ENCODE data around the gene ARL6IP1. TPM values are rescaled to one million over a fixed set of nuclear protein-coding genes. Genes with fewer than 3 reads are reported as not detected.

ARL6IP1 gene
- total RNA-seq, 1 experiment from 2014 or later, result 207 TPM

DNA sequence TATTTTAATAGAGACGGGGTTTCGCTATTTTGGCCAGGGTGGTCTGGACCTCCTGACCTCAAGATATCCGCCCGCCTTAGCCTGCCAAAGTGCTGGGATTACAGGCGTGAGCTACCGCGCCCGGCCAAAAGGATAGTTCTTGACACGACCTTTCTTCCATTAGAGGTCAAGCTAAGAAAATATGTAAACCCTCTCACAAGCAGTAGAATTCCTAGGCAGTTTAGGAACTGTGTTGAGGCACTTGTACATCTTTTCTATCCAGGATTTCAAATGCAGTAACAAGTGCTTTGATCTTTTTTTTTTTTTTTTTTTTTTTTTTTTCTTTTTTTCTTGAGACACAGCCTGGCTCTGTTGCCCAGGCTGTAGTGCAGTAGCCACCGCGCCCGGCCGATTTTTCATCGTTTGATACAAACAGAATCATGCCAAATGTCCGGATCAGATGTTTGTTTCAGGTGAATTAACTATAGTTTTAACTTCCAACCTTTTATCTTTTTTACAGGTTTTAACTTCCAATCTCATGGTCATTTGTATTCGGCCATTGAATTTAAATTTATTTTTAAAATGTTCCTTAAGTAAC is 1.5 kb upstream of the ARL6IP1 start:
- Histone ChIP-seq H3K4me1 (peaks cover 16% of the 10 kb centered on the region), H3K27me3 (replicated peaks; ENCODE audit: control insufficient read depth, insufficient read depth, low read length) (no peaks in the 10 kb centered on the region), H3K9me3 (no peaks in the 10 kb centered on the region), H3K36me3 (ENCODE audit: control insufficient read depth, insufficient read depth, low read length) (no peaks in the 10 kb centered on the region), H3K4me3 (ENCODE audit: low read depth, low read length) (no peak overlapping the region)
- Mint-ChIP-seq H3K36me3 (ENCODE audit: insufficient read depth, unreplicated experiment) (peaks cover 57% of the 10 kb centered on the region), H3K27ac (ENCODE audit: unreplicated experiment) (no peak overlapping the region), H3K4me3 (ENCODE audit: unreplicated experiment) (no peak overlapping the region), H3K27me3 (ENCODE audit: insufficient read depth, unreplicated experiment) (peaks cover 2% of the 10 kb centered on the region), H3K4me1 (ENCODE audit: low read depth, unreplicated experiment) (peaks cover 18% of the 10 kb centered on the region), H3K9me3 (ENCODE audit: unreplicated experiment) (no peaks in the 10 kb centered on the region)
- TF ChIP-seq, protein P1, sequence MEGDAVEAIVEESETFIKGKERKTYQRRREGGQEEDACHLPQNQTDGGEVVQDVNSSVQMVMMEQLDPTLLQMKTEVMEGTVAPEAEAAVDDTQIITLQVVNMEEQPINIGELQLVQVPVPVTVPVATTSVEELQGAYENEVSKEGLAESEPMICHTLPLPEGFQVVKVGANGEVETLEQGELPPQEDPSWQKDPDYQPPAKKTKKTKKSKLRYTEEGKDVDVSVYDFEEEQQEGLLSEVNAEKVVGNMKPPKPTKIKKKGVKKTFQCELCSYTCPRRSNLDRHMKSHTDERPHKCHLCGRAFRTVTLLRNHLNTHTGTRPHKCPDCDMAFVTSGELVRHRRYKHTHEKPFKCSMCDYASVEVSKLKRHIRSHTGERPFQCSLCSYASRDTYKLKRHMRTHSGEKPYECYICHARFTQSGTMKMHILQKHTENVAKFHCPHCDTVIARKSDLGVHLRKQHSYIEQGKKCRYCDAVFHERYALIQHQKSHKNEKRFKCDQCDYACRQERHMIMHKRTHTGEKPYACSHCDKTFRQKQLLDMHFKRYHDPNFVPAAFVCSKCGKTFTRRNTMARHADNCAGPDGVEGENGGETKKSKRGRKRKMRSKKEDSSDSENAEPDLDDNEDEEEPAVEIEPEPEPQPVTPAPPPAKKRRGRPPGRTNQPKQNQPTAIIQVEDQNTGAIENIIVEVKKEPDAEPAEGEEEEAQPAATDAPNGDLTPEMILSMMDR (IDR thresholded peaks at IDR 0.05; ENCODE audit: insufficient read depth in 1 of 2, low read depth in 1 of 2, low read length in 1 of 2, severe bottlenecking in 1 of 2, unreplicated experiment in 1 of 2), result no peak
- no peak for DNase-seq
- no TSS peak for BruUV-seq (replicated peaks)
- intact Hi-C loops (cut with micrococcal nuclease; ENCODE audit: unreplicated experiment), result no loop called here
- ChIA-PET POLR2A (interaction anchor here (4.1 kb wide), 1 partner anchor 12 kb away, joined by 105 read pairs; the partner anchor contains the start of gene RPS15A), CTCF (no interaction called here)

DNA sequence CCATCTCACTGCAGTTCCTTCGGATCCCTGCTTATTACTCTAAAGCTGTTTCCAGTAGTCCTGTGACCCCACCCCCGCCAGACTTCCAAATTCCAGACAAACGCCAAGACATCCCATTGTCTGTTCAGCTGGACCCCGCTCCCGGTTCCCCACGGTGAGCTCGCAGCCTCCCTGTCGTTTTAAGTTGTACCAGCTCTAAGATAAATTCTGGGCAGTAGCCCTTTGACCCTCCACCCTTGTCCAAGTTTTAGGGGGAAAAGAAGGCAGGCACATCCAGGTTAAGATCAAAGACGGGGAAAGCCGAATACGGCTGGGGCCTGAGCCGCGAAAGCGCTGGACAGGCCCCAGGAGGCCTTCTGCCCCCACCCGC is 589 bp downstream of the ARL6IP1 start:
- intact Hi-C loops (cut with micrococcal nuclease; ENCODE audit: unreplicated experiment), result loop anchor here (2.0 kb wide), 1 partner anchor 168 kb away; no protein-coding TSS in a partner anchor
- peak; percentile 17 to 43 for DNase-seq
- TSS peak; percentile 35 for BruUV-seq (replicated peaks)

DNA sequence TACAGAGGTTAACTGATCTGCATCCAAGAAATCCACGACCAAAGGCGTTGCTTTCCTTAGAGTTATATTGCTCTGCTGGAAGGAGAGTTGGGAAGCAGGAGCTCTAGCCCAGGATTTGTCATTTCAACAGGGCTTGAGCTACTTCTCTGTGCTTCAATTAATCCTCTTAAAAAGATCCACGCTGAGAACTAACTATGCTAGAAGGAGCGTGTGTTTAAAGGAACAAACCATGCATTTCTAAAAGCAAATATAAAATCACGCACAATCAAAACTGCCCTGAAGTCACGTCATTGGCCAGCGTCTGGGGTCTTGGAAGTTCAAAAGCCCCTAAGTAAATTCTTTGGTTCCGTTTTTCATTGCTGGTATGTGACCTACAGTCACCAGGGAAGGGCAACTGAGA is 1.1 kb downstream of the ARL6IP1 start:
- H3K4me3 Mint-ChIP-seq (ENCODE audit: unreplicated experiment), result peak overlapping the region; percentile 92
- Histone ChIP-seq H3K9me3 (no peaks in the 10 kb centered on the region), H3K36me3 (ENCODE audit: control insufficient read depth, insufficient read depth, low read length) (peaks cover 2% of the 10 kb centered on the region; the same call in 1 of the 2 replicates), H3K27me3 (replicated peaks; ENCODE audit: control insufficient read depth, insufficient read depth, low read length) (no peaks in the 10 kb centered on the region), H3K4me1 (peaks cover 16% of the 10 kb centered on the region), H3K4me3 (ENCODE audit: low read depth, low read length) (peak overlapping the region; percentile 85)
- peaks cover 63% of the 10 kb centered on the region for H3K36me3 Mint-ChIP-seq (ENCODE audit: insufficient read depth, unreplicated experiment)
- TF ChIP-seq, protein P1 (IDR thresholded peaks at IDR 0.05; ENCODE audit: insufficient read depth in 1 of 2, low read depth in 1 of 2, low read length in 1 of 2, severe bottlenecking in 1 of 2, unreplicated experiment in 1 of 2), result no peak
- peaks cover 2% of the 10 kb centered on the region for H3K27me3 Mint-ChIP-seq (ENCODE audit: insufficient read depth, unreplicated experiment)
- CTCF ChIA-PET, result interaction anchor here (2.0 kb wide), 1 partner anchor 9 kb away, joined by 30 read pairs; the partner anchor contains the start of gene RPS15A
- DNase-seq, result no peak
- POLR2A ChIA-PET, result interaction anchor here (2.3 to 4.1 kb wide), 2 partner anchors 10 to 267 kb away, joined by 12 to 105 read pairs; partner anchors contain the start of genes COQ7 and RPS15A
- H3K9me3 Mint-ChIP-seq (ENCODE audit: unreplicated experiment), result no peaks in the 10 kb centered on the region
- peaks cover 18% of the 10 kb centered on the region for H3K4me1 Mint-ChIP-seq (ENCODE audit: low read depth, unreplicated experiment)
- intact Hi-C loops (cut with micrococcal nuclease; ENCODE audit: unreplicated experiment), result loop anchor here (2.0 kb wide), 1 partner anchor 169 kb away; no protein-coding TSS in a partner anchor
- BruUV-seq (replicated peaks), result no TSS peak
- H3K27ac Mint-ChIP-seq (ENCODE audit: unreplicated experiment), result peak overlapping the region; percentile 96

More for the DNA sequence above, 589 bp downstream of the ARL6IP1 start:
- H3K4me1 Mint-ChIP-seq (ENCODE audit: low read depth, unreplicated experiment), result peaks cover 18% of the 10 kb centered on the region
- TF ChIP-seq, protein P1 (IDR thresholded peaks at IDR 0.05; ENCODE audit: insufficient read depth in 1 of 2, low read depth in 1 of 2, low read length in 1 of 2, severe bottlenecking in 1 of 2, unreplicated experiment in 1 of 2), result no peak
- Histone ChIP-seq H3K27me3 (replicated peaks; ENCODE audit: control insufficient read depth, insufficient read depth, low read length) (no peaks in the 10 kb centered on the region), H3K9me3 (no peaks in the 10 kb centered on the region), H3K36me3 (ENCODE audit: control insufficient read depth, insufficient read depth, low read length) (peaks cover 2% of the 10 kb centered on the region; the same call in 1 of the 2 replicates), H3K4me3 (ENCODE audit: low read depth, low read length) (peak overlapping the region; percentile 85), H3K4me1 (peaks cover 16% of the 10 kb centered on the region)
- peaks cover 59% of the 10 kb centered on the region for H3K36me3 Mint-ChIP-seq (ENCODE audit: insufficient read depth, unreplicated experiment)
- peak overlapping the region; percentile 92 for H3K4me3 Mint-ChIP-seq (ENCODE audit: unreplicated experiment)
- H3K9me3 Mint-ChIP-seq (ENCODE audit: unreplicated experiment), result no peaks in the 10 kb centered on the region
- H3K27ac Mint-ChIP-seq (ENCODE audit: unreplicated experiment), result peak overlapping the region; percentile 96
- ChIA-PET POLR2A (interaction anchor here (0.6 to 4.1 kb wide), 7 partner anchors 10 to 268 kb away, joined by 3 to 105 read pairs (median 6); partner anchors contain the start of genes COQ7 and RPS15A), CTCF (interaction anchor here (0.6 to 2.0 kb wide), 4 partner anchors 10 to 495 kb away, joined by 4 to 30 read pairs (median 8); partner anchors contain the start of genes RPS15A and TMC7)
- peaks cover 2% of the 10 kb centered on the region for H3K27me3 Mint-ChIP-seq (ENCODE audit: insufficient read depth, unreplicated experiment)

Data from Caco-2 (cell line).